ENCODE data around the gene RAB9A. TPM values are rescaled to one million over a fixed set of nuclear protein-coding genes. Genes with fewer than 3 reads are reported as not detected.

RAB9A gene
- total RNA-seq, 1 experiment from 2014 or later, result 26.3 TPM

DNA sequence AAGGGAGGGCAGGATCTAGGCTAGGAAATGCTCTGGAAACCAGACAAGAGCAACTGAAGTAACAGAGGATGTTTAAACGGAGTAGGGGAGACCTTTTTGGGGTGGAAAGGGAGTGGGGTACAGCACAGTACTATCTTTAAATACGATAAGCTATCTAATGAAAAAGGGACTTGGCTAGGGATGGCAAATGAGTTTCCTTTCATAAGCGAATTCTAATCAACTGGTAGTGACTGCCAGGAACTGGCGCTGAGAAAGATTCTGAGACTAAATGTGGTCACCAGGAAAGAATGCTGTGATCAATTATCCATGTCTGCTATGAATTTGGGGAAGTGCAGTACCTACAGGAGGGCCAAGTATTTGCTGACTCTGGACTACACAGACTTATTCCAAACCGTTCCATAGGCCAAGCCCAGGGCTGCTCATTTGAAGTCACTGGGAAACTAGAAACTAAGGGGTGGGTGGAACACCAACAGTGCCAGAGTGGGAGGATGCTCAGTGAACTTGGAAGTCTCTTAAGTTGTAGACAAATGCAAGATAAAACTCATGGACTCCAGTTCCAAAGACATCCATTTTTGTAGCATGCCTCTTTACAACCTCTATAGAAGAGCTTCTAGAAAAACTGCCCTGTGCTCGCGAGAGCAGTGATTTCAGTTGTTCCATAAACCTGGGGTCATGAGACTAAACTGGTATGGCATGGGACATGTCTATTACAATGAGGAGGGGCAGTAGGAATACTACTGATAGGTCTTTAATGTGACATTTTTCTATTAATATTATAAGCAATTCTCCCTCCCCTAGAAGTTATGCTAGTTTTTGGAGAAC lies 43.5 kb downstream of the RAB9A start (continued):
- TF ChIP-seq, protein P1, sequence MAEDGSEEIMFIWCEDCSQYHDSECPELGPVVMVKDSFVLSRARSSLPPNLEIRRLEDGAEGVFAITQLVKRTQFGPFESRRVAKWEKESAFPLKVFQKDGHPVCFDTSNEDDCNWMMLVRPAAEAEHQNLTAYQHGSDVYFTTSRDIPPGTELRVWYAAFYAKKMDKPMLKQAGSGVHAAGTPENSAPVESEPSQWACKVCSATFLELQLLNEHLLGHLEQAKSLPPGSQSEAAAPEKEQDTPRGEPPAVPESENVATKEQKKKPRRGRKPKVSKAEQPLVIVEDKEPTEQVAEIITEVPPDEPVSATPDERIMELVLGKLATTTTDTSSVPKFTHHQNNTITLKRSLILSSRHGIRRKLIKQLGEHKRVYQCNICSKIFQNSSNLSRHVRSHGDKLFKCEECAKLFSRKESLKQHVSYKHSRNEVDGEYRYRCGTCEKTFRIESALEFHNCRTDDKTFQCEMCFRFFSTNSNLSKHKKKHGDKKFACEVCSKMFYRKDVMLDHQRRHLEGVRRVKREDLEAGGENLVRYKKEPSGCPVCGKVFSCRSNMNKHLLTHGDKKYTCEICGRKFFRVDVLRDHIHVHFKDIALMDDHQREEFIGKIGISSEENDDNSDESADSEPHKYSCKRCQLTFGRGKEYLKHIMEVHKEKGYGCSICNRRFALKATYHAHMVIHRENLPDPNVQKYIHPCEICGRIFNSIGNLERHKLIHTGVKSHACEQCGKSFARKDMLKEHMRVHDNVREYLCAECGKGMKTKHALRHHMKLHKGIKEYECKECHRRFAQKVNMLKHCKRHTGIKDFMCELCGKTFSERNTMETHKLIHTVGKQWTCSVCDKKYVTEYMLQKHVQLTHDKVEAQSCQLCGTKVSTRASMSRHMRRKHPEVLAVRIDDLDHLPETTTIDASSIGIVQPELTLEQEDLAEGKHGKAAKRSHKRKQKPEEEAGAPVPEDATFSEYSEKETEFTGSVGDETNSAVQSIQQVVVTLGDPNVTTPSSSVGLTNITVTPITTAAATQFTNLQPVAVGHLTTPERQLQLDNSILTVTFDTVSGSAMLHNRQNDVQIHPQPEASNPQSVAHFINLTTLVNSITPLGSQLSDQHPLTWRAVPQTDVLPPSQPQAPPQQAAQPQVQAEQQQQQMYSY (CRISPR knock-in tag; IDR thresholded peaks at IDR 0.05), result no peak
- TF ChIP-seq, protein P2, sequence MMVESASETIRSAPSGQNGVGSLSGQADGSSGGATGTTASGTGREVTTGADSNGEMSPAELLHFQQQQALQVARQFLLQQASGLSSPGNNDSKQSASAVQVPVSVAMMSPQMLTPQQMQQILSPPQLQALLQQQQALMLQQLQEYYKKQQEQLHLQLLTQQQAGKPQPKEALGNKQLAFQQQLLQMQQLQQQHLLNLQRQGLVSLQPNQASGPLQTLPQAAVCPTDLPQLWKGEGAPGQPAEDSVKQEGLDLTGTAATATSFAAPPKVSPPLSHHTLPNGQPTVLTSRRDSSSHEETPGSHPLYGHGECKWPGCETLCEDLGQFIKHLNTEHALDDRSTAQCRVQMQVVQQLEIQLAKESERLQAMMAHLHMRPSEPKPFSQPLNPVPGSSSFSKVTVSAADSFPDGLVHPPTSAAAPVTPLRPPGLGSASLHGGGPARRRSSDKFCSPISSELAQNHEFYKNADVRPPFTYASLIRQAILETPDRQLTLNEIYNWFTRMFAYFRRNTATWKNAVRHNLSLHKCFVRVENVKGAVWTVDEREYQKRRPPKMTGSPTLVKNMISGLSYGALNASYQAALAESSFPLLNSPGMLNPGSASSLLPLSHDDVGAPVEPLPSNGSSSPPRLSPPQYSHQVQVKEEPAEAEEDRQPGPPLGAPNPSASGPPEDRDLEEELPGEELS (CRISPR knock-in tag; IDR thresholded peaks at IDR 0.05), result no peak
- TF ChIP-seq GRHL2 (CRISPR knock-in tag; IDR thresholded peaks at IDR 0.05; ENCODE audit: insufficient replicate concordance, severe bottlenecking) (no peak), SOX15 (CRISPR knock-in tag; IDR thresholded peaks at IDR 0.05) (no peak), ETV6 (CRISPR knock-in tag; IDR thresholded peaks at IDR 0.05) (no peak)
- TF ChIP-seq, protein P3, sequence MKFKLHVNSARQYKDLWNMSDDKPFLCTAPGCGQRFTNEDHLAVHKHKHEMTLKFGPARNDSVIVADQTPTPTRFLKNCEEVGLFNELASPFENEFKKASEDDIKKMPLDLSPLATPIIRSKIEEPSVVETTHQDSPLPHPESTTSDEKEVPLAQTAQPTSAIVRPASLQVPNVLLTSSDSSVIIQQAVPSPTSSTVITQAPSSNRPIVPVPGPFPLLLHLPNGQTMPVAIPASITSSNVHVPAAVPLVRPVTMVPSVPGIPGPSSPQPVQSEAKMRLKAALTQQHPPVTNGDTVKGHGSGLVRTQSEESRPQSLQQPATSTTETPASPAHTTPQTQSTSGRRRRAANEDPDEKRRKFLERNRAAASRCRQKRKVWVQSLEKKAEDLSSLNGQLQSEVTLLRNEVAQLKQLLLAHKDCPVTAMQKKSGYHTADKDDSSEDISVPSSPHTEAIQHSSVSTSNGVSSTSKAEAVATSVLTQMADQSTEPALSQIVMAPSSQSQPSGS (CRISPR knock-in tag; IDR thresholded peaks at IDR 0.05; ENCODE audit: borderline replicate concordance, low read depth), result no peak
- TF ChIP-seq, protein P4, sequence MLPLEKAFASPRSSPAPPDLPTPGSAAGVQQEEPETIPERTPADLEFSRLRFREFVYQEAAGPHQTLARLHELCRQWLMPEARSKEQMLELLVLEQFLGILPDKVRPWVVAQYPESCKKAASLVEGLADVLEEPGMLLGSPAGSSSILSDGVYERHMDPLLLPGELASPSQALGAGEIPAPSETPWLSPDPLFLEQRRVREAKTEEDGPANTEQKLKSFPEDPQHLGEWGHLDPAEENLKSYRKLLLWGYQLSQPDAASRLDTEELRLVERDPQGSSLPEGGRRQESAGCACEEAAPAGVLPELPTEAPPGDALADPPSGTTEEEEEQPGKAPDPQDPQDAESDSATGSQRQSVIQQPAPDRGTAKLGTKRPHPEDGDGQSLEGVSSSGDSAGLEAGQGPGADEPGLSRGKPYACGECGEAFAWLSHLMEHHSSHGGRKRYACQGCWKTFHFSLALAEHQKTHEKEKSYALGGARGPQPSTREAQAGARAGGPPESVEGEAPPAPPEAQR (CRISPR knock-in tag; IDR thresholded peaks at IDR 0.05), result no peak

DNA sequence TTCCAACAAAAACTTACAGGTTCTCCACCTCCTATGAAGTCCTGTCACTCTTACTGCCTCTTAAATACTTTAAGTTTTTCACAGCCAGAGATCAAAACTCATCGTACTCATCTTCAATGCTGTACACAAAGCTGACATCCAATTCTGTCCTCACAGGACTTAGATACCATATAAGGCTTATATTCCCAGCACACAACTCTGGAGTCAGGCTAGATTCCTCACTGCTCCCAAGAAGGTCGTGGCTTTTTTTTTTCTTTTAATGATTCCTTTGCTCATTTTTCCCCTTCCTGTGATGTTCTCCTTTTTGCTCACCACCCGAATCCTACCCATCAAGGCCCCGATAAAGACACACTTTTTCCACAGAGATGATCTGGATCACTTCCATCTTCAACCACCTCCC lies 44.6 kb downstream of the RAB9A start:
- CTCF ChIA-PET, result interaction anchor here (0.5 kb wide), 1 partner anchor 222 kb away, joined by 4 read pairs; no protein-coding TSS in a partner anchor
- no peak for ATAC-seq
- Mint-ChIP-seq H3K4me3 (peak overlapping the region; percentile 93), H3K36me3 (peaks cover 33% of the 10 kb centered on the region), H3K27me3 (ENCODE audit: low read depth) (no peaks in the 10 kb centered on the region), H3K27ac (peak overlapping the region; percentile 92), H3K9me3 (no peaks in the 10 kb centered on the region), H3K4me1 (peaks cover 11% of the 10 kb centered on the region)
- no peak for DNase-seq (ENCODE audit: low spot score)
- POLR2A ChIA-PET, result interaction anchor here (1.4 to 1.7 kb wide), 2 partner anchors 16 to 40 kb away, joined by 3 to 6 read pairs; no protein-coding TSS in a partner anchor
- TF ChIP-seq, protein P5, sequence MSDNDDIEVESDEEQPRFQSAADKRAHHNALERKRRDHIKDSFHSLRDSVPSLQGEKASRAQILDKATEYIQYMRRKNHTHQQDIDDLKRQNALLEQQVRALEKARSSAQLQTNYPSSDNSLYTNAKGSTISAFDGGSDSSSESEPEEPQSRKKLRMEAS (CRISPR knock-in tag; IDR thresholded peaks at IDR 0.05), result no peak
- no peak for TF ChIP-seq NR1H2 (CRISPR knock-in tag; IDR thresholded peaks at IDR 0.05)
- TF ChIP-seq, protein P6, sequence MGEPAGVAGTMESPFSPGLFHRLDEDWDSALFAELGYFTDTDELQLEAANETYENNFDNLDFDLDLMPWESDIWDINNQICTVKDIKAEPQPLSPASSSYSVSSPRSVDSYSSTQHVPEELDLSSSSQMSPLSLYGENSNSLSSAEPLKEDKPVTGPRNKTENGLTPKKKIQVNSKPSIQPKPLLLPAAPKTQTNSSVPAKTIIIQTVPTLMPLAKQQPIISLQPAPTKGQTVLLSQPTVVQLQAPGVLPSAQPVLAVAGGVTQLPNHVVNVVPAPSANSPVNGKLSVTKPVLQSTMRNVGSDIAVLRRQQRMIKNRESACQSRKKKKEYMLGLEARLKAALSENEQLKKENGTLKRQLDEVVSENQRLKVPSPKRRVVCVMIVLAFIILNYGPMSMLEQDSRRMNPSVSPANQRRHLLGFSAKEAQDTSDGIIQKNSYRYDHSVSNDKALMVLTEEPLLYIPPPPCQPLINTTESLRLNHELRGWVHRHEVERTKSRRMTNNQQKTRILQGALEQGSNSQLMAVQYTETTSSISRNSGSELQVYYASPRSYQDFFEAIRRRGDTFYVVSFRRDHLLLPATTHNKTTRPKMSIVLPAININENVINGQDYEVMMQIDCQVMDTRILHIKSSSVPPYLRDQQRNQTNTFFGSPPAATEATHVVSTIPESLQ (CRISPR knock-in tag; IDR thresholded peaks at IDR 0.05), result no peak
- no peak for TF ChIP-seq ZNF423 (CRISPR knock-in tag; IDR thresholded peaks at IDR 0.05)
